PC-3 (cell line): ENCODE data around the gene DYSF.

Experiments
- EZH2 ChIP-seq: fragments of 300-600 bp; sonication (generic); IDR thresholded peaks from one replicate; pipeline ENCODE4 v1.6.1; 2017; ENCODE audit warnings: antibody characterized with exemption, mild to moderate bottlenecking, low read length; ENCODE audit not compliant: unreplicated experiment
- TF ChIP-seq, protein P1 (sequence below): fragments of 300-600 bp; sonication (generic); conservative IDR thresholded peaks from 2 replicates; pipeline ENCODE4 v1.5.1; 2017; ENCODE audit warnings: antibody characterized with exemption, low read depth, mild to moderate bottlenecking, low read length

DNA sequence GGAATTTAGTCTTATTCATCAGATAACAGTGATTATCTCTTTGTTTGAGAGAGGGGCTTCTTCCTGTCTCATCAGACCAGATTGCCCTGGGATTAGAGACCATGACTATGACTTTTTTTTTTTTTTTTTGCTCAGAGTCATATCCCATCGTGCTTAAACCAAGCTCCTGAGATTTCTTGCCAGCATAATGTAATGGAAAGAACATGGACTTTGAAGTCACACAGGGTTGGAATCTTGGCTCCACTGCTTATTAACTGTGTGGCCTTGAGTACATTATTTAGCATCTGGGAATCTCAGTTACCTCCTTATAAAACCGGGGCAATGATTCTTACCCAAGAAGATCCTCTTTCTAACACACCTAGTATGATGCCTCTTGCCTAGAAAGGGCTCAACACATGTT, 268.3 kb downstream of the DYSF start:
- no peak for TF ChIP-seq EZH2
- TF ChIP-seq, protein P1, sequence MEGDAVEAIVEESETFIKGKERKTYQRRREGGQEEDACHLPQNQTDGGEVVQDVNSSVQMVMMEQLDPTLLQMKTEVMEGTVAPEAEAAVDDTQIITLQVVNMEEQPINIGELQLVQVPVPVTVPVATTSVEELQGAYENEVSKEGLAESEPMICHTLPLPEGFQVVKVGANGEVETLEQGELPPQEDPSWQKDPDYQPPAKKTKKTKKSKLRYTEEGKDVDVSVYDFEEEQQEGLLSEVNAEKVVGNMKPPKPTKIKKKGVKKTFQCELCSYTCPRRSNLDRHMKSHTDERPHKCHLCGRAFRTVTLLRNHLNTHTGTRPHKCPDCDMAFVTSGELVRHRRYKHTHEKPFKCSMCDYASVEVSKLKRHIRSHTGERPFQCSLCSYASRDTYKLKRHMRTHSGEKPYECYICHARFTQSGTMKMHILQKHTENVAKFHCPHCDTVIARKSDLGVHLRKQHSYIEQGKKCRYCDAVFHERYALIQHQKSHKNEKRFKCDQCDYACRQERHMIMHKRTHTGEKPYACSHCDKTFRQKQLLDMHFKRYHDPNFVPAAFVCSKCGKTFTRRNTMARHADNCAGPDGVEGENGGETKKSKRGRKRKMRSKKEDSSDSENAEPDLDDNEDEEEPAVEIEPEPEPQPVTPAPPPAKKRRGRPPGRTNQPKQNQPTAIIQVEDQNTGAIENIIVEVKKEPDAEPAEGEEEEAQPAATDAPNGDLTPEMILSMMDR, result no peak
